Measurements from ENCODE around the gene SHB.
"Not testable (repeated sequence)": the region's sequence is repeated elsewhere in the genome, so short reads cannot be mapped to it uniquely, and the experiment has no call there.

SHB gene

DNA sequence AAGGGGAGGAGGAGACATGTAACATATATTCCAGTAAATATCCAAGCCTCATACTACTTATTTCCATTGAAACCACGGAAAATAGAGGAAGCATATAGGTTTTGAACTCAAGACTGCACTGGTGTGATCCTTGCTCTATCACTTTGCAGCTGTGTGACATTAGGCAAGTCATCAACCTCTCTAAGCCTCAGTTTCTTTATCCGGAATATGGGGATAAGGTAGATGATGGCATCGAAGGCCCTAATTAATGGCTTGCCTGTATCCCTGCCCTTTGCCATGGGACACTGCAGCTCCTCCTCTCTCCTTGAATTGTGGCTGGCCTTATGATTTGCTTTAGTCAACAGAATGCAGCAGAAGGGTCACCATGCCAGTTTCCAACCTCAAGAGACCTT is 6.9 kb downstream of the SHB start:
- no peak for DNase-seq

DNA sequence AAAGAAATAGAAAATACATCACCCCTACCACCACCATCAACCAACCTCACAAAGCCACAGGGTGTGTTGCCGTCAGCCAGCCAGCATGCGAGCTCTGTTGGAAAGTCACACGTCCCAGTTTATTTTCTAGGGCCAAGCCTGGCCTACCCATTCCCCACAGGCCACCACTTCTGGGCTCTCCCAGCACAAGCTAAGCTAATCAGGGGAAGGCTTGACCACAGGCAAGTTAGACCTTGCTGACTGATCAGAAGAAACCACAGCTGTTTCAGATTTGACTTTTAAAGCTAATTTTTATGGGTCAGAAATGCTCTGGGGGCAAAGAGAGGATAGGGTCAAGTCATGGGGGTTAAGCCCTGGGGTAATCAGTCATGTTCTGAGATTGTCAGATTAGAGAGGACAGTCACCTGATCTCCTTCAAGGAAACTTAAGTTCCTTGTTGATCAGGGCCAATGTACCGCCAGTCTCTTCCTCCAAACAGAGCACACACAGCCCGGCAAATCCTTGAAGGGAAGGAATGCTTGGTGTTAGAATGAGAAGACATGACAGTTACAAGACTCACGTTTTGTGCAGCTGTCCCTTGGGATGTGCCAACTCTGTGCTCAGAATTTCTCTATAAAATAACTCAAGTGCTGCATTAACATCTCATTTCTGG is 7.6 kb downstream of the SHB start:
- DNase-seq: no peak

DNA sequence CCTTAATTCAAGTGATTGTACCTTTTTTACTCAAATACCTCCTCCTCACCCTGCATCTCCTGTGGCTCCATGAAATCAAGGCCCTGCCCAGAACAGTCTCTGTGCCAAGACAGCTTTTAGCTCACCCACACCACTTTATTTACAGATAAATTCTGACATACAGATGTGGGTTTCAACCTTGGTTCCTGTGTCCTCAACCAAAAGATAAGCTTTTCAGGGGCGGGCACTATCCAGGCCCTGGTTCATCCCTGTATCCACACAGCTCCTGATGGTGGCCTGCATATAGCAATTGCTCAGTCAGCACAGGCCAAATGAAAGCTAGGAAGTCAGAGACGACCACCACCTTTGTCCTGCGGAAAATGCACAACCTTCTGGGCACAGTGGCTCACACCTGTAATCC is 8.3 kb downstream of the SHB start:
- no peak for DNase-seq

DNA sequence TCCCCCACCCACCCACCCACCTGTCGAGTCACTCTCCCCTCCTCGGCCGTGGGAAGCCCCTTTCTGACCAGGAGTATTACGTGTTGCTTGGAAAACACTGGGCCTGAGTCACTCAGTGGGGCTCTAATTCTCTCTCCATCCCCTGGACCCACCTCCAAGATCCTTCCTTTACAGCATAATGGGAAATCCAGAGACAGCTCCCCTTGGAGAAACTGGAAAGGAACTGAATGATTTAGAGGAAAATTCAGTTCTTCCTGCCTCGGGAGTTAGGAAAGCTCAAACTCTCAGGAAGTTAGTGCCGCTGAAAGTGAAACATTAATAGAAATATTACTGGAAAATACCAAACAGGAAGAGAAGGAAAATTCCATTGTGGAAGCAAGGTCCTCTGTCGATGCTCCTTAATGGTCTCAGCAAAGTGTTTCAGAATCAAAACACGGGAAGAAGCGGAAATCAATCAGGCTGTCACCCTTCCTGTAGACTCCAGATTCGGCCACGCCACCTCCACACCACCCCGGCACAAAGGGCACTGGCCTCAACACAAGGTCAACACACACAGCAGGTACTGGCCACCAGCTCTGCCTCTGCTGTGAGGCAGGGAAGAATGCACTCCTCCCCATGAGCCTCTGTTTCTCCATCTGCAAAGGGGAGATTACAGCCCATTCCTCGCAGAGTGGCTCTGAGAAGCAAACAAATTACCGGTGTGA is 9.6 kb downstream of the SHB start:
- no peak for DNase-seq

DNA sequence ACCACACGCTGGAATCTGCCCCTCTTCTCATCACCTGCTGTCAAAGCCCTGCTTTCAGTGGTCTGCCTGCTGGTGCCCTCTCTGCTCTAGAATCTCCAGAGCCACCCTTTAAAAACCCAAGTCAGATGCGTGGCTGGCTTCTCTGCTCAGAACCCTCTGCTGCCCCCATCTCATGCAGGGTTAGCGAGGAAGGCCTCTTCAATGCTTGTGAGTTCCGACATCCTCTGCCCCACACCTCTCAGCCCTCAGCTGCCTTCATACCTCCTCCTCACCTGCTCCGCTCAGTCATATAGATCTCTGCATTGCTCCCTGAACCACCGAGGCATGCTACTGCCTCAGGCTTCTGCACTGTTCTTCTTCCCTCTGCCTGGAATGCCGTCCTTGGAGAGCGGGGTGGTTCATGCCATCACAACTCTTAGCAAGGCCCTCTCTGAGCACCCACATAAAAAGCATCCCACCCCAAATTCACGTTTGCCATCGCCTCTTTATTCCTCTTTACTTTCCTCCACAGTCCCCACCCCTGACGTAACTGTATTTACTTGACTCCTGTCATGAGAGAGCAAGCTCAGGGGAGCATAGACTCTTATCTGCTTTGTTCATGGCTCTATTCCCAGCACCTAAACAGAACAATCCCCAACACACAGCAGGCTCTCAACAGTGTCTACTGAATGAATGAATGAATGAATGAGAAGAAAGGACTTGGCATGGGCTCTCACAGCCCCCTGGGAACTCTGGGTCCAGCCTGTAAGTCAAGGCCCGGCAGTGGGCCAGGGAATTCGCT is 10.4 kb downstream of the SHB start:
- no peak for DNase-seq

GRCh38 chr9:38057416-38058195 is 11.4 kb downstream of the SHB start:
- no peak for DNase-seq

DNA sequence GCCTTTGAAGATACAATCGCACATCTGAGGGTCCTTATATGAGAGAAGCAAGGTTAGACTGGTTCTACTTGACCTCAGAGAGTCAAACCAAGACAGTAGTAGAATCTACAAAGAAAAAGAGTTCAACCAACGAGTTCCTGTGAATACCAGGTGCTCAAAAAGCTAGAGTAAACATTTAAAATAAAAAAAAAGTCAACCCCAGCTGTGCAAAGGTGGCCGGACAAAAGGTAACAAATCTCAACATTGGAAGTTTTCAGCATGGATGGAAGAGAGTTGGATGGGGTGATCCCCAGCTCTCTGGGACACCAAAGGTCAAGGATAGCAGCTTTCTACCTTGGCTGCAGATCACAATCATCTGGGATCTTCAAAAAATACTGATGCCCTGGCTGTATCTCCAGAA is 14.4 kb downstream of the SHB start:
- DNase-seq: no peak

GRCh38 chr9:38053697-38054461 is 15.1 kb downstream of the SHB start:
- DNase-seq: no peak

DNA sequence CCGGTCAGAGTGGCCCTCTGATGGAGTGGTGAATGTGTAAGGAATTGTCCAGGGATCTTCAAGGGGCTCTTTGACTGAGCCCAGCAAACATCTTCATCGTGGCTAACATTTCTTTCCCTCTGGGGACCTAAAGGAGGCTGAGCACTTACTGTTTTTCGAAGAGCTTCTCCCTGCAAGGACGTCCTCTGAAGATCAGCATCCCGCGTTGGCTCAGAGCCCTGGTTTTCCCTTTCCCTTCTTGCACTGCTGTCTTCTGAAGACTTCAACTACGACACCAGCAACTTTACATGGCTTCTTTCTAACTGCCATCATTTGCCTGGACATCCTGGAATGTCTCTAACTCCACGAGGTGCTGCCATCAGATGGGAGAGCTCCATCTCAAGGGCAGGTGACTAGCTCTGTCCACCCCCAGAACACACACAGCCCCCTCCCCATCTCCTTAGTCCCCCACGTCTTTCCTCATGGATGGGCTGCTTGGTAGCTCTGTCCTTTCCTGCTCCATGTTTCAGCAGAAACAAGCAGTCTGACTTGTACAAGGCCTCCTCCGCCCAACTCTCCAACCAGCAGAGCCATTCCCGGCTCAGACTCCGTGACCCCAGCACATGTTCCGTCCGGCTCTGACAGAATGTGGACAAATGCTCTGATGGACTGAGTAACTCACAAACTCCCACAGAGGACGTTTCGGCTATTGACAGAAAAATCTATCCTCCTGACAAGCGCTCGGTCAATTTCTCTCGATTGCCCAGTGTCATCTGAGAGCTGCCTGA is 17.1 kb downstream of the SHB start:
- DNase-seq: no peak

DNA sequence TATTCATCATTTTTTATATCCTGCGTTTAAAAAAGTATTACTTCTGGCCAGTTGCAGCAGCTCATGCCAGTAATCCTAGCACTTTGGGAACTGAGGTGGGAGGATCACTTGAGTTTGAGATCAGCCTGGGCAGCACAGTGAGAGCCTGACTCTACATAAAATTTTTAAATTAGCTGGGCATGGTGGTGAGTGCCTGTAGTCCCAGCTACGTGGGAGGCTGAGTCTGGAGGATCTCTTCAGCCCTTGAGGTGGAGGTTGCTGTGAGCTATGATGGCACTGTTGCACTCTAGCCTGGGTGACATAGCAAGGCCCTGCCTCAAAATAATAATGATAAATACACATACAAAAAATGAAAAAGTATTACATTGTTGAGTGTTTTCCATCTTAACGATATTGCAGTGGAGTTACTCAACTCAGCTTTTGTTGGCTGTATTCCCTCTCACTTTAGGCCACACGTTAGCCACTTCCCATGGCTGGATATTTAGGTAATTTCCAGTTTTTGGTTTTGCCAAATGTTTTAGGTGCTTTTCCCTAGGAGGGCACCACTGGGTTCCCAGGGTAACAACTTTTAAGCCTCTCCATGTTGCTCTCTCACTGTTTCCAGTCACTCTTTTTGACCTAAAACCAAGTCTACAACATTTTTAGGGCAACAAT is 20.6 kb downstream of the SHB start:
- DNase-seq: no peak

- no peak for DNase-seq
Observed at GRCh38 chr9:38047301-38048251, 21.5 kb downstream of the SHB start.

DNA sequence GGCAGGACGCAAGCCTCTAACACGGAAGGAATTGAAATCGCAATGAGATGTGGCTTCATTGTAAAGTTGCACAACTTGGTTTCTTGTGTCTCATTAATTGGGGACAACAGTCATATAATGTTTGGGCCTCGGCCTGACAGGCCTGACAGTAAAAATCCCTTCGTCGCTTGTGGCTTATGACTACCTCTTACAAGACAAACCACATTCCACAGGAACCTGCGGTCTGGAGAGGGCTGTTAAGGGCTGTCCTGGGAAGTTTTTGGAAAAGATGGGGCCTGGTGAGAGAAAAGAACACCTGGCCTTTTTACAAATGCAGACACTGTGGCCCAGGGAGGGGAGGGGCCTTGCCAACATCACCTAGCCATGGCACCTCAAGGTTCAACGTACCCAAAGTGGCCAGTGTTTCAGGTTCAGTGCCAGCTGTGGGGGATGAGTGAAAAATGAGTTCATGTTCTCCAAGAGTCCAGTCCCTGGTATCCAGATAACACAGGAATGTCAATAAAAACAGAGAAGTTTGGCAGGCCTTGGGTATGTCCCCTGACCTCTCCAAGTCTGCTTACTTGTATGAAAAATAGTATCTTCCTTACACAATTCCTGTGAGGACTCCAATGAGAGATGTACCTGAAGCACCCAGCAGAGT is 22.2 kb downstream of the SHB start:
- DNase-seq: no peak

DNA sequence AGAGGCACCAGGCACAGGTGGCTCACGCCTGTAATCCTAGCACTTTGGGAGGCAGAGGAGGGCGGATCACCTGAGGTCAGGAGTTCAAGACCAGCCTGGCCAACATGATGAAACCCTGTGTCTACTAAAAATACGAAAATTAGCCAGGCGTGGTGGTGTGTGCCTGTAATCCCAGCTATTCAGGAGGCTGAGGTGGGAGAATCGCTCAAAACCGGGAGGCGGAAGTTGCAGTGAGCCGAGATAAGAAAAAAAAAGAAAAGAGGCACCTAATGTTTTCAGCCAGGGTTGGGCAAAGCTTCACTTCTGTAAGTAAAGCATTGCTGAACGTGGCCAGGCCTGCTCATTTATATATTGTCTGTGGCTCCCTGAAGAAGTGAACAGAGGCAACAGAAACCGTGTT is 23.1 kb downstream of the SHB start:
- not testable (repeated sequence) for DNase-seq

DNA sequence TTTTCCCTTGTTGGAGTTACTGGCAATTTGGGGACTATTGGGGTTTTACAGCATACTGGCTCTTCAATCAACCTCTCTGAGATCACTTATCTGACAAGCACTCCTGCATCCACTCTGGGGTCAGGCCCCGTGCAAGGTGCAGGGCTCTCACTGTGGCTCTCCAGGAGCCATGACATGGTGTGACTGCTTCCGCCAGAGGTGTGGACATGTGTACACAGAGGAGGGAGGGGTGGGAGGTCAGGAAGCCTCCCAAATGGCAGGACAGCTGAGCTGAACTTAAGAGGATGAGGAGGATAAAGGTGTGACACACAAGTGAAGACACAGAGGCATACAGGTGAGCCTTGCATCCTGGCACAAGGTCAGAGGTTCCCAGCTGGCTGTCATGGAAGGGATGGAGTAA is 24.3 kb downstream of the SHB start:
- no peak for DNase-seq

- DNase-seq: no peak
Observed at GRCh38 chr9:38043931-38044623, 24.9 kb downstream of the SHB start.

- no peak for DNase-seq
Observed at GRCh38 chr9:38042626-38043357, 26.2 kb downstream of the SHB start.

DNA sequence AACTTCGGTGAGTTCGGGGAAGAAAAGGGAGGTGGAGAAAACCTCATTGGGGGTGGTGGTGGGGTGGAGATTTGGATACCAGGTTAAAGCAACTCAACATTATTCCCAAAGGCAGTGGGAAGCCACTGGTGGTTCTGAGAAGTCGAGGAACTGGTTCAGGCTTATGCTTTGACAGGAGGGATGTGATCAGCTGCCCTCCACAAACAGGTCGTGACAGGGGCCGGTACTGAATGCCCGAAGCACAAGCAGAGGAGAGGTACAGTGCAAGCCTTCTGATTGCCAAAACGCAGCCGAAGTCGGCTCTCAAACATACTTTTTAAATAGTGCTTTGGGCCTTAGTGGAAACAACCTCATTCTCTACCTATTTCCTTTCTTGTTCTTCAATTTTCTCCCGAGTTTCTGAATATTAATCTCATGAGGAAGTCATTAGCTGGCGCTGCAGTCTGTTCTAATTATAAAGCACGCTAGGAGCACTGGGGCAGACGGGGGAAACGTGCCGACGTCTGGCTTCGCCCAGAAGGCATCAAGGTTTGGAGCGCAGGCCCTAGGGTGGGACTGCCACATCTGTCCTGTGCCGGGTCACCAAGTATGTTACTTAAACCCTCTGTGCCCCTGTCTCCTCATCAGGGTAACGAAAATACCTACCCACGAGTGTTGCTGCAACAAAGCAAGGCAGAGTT is 27.3 kb downstream of the SHB start:
- DNase-seq: no peak
